Measurements from ENCODE around the gene HDAC4.

DNA sequence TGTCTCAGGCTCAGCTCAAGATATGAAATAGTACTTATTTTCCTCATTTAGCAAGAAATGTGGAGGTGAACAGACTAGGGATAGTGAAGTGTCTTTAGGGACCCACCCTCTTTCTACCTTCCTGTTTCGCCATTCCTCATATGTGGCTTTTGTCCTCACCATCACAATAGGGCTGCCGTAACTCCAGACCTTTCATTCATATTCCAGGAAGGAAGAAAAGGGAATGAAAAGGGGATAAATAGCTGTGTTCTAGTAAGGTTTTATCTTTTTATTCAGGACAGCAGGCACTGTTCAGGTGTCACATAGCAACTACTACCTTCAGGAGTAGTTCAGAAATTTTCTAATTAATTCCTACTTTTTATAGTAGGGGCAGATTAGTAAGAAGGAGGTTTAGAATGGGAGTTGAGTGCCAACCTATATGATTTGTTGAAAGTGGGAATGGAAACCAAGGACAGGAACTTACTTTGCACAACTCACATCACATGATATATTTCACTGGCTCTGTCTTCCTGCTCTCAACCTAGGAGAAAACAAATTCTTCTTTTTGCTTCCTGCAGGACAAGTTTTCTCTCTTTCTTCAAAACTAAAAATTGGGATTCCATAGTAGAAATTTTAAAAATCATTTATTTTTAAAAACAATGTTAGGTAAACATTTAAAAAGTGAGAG, 36.0 kb upstream of the HDAC4 start:
- TF ChIP-seq ZNF157 (tag by site-specific recombination; IDR thresholded peaks at IDR 0.05) = no peak
- no peak for TF ChIP-seq ZFHX2 (tag by site-specific recombination; conservative IDR thresholded peaks at IDR 0.05)
- no peak for TF ChIP-seq CTCF (tag by site-specific recombination; IDR thresholded peaks at IDR 0.05)
- no peak for TF ChIP-seq REST (tag by site-specific recombination; IDR thresholded peaks at IDR 0.05)
- no peak for TF ChIP-seq ZNF274 (IDR thresholded peaks at IDR 0.05; ENCODE audit: low read length)
- TF ChIP-seq ZNF274 (tag by site-specific recombination; IDR thresholded peaks at IDR 0.05; ENCODE audit: borderline replicate concordance) = no peak
- no peak for TF ChIP-seq ZSCAN23 (tag by site-specific recombination; IDR thresholded peaks at IDR 0.05)
- no peak for TF ChIP-seq ZNF488 (tag by site-specific recombination; IDR thresholded peaks at IDR 0.05)
- TF ChIP-seq ZNF76 (tag by site-specific recombination; IDR thresholded peaks at IDR 0.05; ENCODE audit: borderline replicate concordance, low read depth) = no peak
- TF ChIP-seq ZNF341 (tag by site-specific recombination; IDR thresholded peaks at IDR 0.05; ENCODE audit: low read depth) = no peak
- no peak for TF ChIP-seq ZBTB49 (tag by site-specific recombination; IDR thresholded peaks at IDR 0.05; ENCODE audit: low read depth)
- TF ChIP-seq ZBTB21 (tag by site-specific recombination; IDR thresholded peaks at IDR 0.05) = no peak
- TF ChIP-seq ZNF335 (tag by site-specific recombination; conservative IDR thresholded peaks at IDR 0.05) = no peak
